HEK293 (cell line): ENCODE measurements around the gene SEMA4C.

ENCODE experiments used
- CTCF ChIA-PET: fragments of 350-600 bp; formaldehyde crosslinking; extraction: SDS; loops from one replicate; lab custom pipeline; 2021; ENCODE audit warnings: antibody characterized with exemption; lab: Yijun Ruan, JAX
- POLR2A ChIA-PET: fragments of 300-600 bp; formaldehyde crosslinking; extraction: SDS; loops from one replicate; lab custom pipeline; 2020; ENCODE audit warnings: antibody characterized with exemption, inconsistent platforms; lab: Yijun Ruan, JAX
- H3K27ac ChIP-seq: fragments of 200-500 bp; sonication (Bioruptor generic); 2 replicates; pipeline ENCODE4 v1.5.1; 2014; ENCODE audit warnings: low read depth, low read length, control low read depth, inconsistent platforms; ENCODE audit errors: extremely low read depth
- H3K36me3 ChIP-seq, 2 experiments: fragments of 200-500 bp in 1 of 2; sonication (Bioruptor generic) in 1 of 2; 1 replicate in 1 of 2; 2 replicates in 1 of 2; pipeline ENCODE4 v1.5.1; 2014 to 2017; ENCODE audit warnings: inconsistent platforms in 2 of 2, low read length in 2 of 2; ENCODE audit not compliant: control insufficient read depth in 2 of 2, insufficient read depth in 1 of 2
- H3K4me1 ChIP-seq: fragments of 200-500 bp; sonication (Bioruptor generic); 2 replicates; pipeline ENCODE4 v1.5.1; 2014; ENCODE audit warnings: mild to moderate bottlenecking, low read length, inconsistent platforms; ENCODE audit not compliant: control insufficient read depth, insufficient read depth
- H3K4me3 ChIP-seq: 2 replicates; pipeline ENCODE4 v1.5.1; 2011; ENCODE audit warnings: low read depth, mild to moderate bottlenecking, control low read depth, low read length, moderate library complexity
- H3K9me3 ChIP-seq: fragments of 200-500 bp; sonication (Bioruptor generic); 2 replicates; pipeline ENCODE4 v1.5.1; 2014; ENCODE audit warnings: low read depth, low read length, inconsistent platforms; ENCODE audit not compliant: control insufficient read depth, insufficient read depth
- GLIS1 ChIP-seq: fragments of 450-650 bp; formaldehyde crosslinking; IDR thresholded peaks from 2 replicates; pipeline ENCODE4 v1.5.1; 2016; ENCODE audit warnings: missing biosample characterization, missing genetic modification characterization
- GLIS2 ChIP-seq: fragments of 450-650 bp; formaldehyde crosslinking; IDR thresholded peaks from 2 replicates; pipeline ENCODE4 v1.5.1; 2016; ENCODE audit warnings: missing biosample characterization, missing genetic modification characterization
- IKZF3 ChIP-seq: fragments of 450-650 bp; IDR thresholded peaks from 2 replicates; pipeline ENCODE4 v1.5.0; 2018; ENCODE audit warnings: missing biosample characterization, mild to moderate bottlenecking, missing genetic modification characterization, moderate library complexity
- MYNN ChIP-seq: fragments of 450-650 bp; formaldehyde crosslinking; IDR thresholded peaks from 2 replicates; pipeline ENCODE4 v1.5.1; 2016; ENCODE audit warnings: missing biosample characterization, missing genetic modification characterization, borderline replicate concordance
- REPIN1 ChIP-seq: fragments of 450-650 bp; formaldehyde crosslinking; IDR thresholded peaks from 2 replicates; pipeline ENCODE4 v1.5.1; 2017; ENCODE audit warnings: missing biosample characterization, missing genetic modification characterization, low read depth
- SCRT1 ChIP-seq: fragments of 450-650 bp; formaldehyde crosslinking; IDR thresholded peaks from 2 replicates; pipeline ENCODE4 v1.5.1; 2016; ENCODE audit warnings: missing biosample characterization, missing genetic modification characterization, borderline replicate concordance
- YY1 ChIP-seq: fragments of 450-650 bp; formaldehyde crosslinking; IDR thresholded peaks from 2 replicates; pipeline ENCODE4 v1.5.1; 2018; ENCODE audit warnings: missing biosample characterization, missing genetic modification characterization
- ZIC2 ChIP-seq: fragments of 450-650 bp; formaldehyde crosslinking; IDR thresholded peaks from 2 replicates; pipeline ENCODE4 v1.5.1; 2016; ENCODE audit warnings: missing biosample characterization, missing genetic modification characterization
- ZNF121 ChIP-seq: fragments of 450-650 bp; formaldehyde crosslinking; IDR thresholded peaks from 2 replicates; pipeline ENCODE4 v1.5.1; 2016; ENCODE audit warnings: missing biosample characterization, missing genetic modification characterization
- ZNF132 ChIP-seq: fragments of 450-650 bp; formaldehyde crosslinking; IDR thresholded peaks from 2 replicates; pipeline ENCODE4 v1.5.1; 2017; ENCODE audit warnings: missing biosample characterization, missing genetic modification characterization, borderline replicate concordance
- ZNF155 ChIP-seq: fragments of 450-650 bp; formaldehyde crosslinking; IDR thresholded peaks from 2 replicates; pipeline ENCODE4 v1.5.1; 2016; ENCODE audit warnings: missing biosample characterization, missing genetic modification characterization
- ZNF184 ChIP-seq: fragments of 450-650 bp; IDR thresholded peaks from 2 replicates; pipeline ENCODE4 v1.5.1; 2018; ENCODE audit warnings: missing biosample characterization, mild to moderate bottlenecking, missing genetic modification characterization
- ZNF19 ChIP-seq: fragments of 450-650 bp; formaldehyde crosslinking; IDR thresholded peaks from 2 replicates; pipeline ENCODE4; 2016; ENCODE audit warnings: missing biosample characterization, missing genetic modification characterization, low read depth
- ZNF341 ChIP-seq: fragments of 450-650 bp; formaldehyde crosslinking; IDR thresholded peaks from 2 replicates; pipeline ENCODE4; 2016; ENCODE audit warnings: low read depth, missing biosample characterization, missing genetic modification characterization
- ZNF391 ChIP-seq: fragments of 450-650 bp; formaldehyde crosslinking; IDR thresholded peaks from 2 replicates; pipeline ENCODE4 v1.5.1; 2016; ENCODE audit warnings: low read depth, missing biosample characterization, missing genetic modification characterization, borderline replicate concordance
- ZNF394 ChIP-seq: fragments of 450-650 bp; formaldehyde crosslinking; IDR thresholded peaks from 2 replicates; pipeline ENCODE4 v1.5.1; 2016; ENCODE audit warnings: missing biosample characterization, missing genetic modification characterization, mild to moderate bottlenecking, moderate library complexity, borderline replicate concordance
- ZNF473 ChIP-seq: fragments of 450-650 bp; formaldehyde crosslinking; IDR thresholded peaks from 2 replicates; pipeline ENCODE4 v1.5.1; 2017; ENCODE audit warnings: missing biosample characterization, missing genetic modification characterization
- ZNF544 ChIP-seq: fragments of 450-650 bp; formaldehyde crosslinking; IDR thresholded peaks from 2 replicates; pipeline ENCODE4 v1.5.0; 2017; ENCODE audit warnings: missing biosample characterization, missing genetic modification characterization
- ZNF548 ChIP-seq: fragments of 450-650 bp; formaldehyde crosslinking; IDR thresholded peaks from 2 replicates; pipeline ENCODE4 v1.5.1; 2016; ENCODE audit warnings: missing biosample characterization, missing genetic modification characterization
- ZNF561 ChIP-seq: fragments of 450-650 bp; IDR thresholded peaks from 2 replicates; pipeline ENCODE4 v1.5.1; 2018; ENCODE audit warnings: missing biosample characterization, missing genetic modification characterization, borderline replicate concordance
- ZNF785 ChIP-seq: fragments of 450-650 bp; formaldehyde crosslinking; IDR thresholded peaks from 2 replicates; pipeline ENCODE4 v1.5.1; 2016; ENCODE audit warnings: missing biosample characterization, missing genetic modification characterization
- ZSCAN30 ChIP-seq: fragments of 450-650 bp; IDR thresholded peaks from 2 replicates; pipeline ENCODE4 v1.5.1; 2018; ENCODE audit warnings: missing biosample characterization, mild to moderate bottlenecking, missing genetic modification characterization, moderate library complexity
- TF ChIP-seq, protein P1 (sequence below): fragments of 450-650 bp; formaldehyde crosslinking; IDR thresholded peaks from 2 replicates; pipeline ENCODE4 v1.5.1; 2016; ENCODE audit warnings: missing biosample characterization, missing genetic modification characterization
- TF ChIP-seq, protein P2 (sequence below): fragments of 450-650 bp; formaldehyde crosslinking; IDR thresholded peaks from 2 replicates; pipeline ENCODE4 v1.5.1; 2016; ENCODE audit warnings: missing biosample characterization, missing genetic modification characterization
- TF ChIP-seq, protein P3 (sequence below): fragments of 450-650 bp; formaldehyde crosslinking; IDR thresholded peaks from 2 replicates; pipeline ENCODE4 v1.5.1; 2016; ENCODE audit warnings: missing biosample characterization, missing genetic modification characterization
- TF ChIP-seq, protein P4 (sequence below): fragments of 450-650 bp; formaldehyde crosslinking; IDR thresholded peaks from 2 replicates; pipeline ENCODE4 v1.5.1; 2016; ENCODE audit warnings: missing biosample characterization, missing genetic modification characterization
- TF ChIP-seq, protein P5 (sequence below): fragments of 450-650 bp; formaldehyde crosslinking; IDR thresholded peaks from 2 replicates; pipeline ENCODE4 v1.5.1; 2017; ENCODE audit warnings: missing biosample characterization, mild to moderate bottlenecking, missing genetic modification characterization, moderate library complexity

Gene SEMA4C

DNA sequence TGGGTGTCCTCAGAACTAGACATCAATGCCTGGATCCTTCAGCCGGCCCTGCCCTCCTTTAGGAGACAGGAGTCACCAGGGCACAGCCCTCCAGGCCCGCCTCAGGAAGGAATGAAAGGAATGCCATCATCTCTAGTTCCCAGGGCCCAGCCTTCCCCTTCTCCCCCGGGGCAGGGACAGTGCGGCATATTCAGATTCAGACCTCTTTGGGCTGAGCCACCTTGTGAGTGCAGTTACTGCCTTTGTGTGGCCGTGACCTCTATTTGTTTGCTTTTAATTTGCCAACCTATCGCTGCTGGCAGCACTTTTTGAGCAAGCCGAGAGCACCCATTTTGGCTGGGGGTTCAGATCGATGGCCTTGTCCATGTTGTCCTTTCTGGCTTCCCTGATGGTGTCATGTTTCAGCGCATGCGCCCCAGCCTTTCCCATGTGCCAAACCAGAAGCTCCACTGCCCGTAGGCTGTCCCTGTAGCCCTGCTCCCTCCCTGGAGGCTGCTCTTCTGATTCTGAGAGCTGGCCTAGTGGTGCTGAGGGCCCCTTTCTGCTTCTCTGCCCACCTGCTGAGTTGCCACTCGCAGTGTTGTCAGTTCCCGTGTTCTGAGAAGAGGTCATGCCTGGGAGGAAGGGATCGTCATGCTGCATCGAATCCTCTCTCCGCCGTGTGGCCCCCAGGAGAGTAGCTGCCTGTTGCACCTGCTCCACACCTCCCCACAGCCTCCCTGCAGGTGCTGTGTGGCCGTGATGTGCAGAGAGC, 36.9 kb downstream of the SEMA4C start (continued):
- TF ChIP-seq, protein P1, sequence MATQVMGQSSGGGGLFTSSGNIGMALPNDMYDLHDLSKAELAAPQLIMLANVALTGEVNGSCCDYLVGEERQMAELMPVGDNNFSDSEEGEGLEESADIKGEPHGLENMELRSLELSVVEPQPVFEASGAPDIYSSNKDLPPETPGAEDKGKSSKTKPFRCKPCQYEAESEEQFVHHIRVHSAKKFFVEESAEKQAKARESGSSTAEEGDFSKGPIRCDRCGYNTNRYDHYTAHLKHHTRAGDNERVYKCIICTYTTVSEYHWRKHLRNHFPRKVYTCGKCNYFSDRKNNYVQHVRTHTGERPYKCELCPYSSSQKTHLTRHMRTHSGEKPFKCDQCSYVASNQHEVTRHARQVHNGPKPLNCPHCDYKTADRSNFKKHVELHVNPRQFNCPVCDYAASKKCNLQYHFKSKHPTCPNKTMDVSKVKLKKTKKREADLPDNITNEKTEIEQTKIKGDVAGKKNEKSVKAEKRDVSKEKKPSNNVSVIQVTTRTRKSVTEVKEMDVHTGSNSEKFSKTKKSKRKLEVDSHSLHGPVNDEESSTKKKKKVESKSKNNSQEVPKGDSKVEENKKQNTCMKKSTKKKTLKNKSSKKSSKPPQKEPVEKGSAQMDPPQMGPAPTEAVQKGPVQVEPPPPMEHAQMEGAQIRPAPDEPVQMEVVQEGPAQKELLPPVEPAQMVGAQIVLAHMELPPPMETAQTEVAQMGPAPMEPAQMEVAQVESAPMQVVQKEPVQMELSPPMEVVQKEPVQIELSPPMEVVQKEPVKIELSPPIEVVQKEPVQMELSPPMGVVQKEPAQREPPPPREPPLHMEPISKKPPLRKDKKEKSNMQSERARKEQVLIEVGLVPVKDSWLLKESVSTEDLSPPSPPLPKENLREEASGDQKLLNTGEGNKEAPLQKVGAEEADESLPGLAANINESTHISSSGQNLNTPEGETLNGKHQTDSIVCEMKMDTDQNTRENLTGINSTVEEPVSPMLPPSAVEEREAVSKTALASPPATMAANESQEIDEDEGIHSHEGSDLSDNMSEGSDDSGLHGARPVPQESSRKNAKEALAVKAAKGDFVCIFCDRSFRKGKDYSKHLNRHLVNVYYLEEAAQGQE (tag by site-specific recombination) = no peak
- peak; percentile 96 for TF ChIP-seq ZNF341 (tag by site-specific recombination)
- no peak for TF ChIP-seq GLIS2 (tag by site-specific recombination)
- no peak for TF ChIP-seq ZNF184 (tag by site-specific recombination)
- TF ChIP-seq ZIC2 (tag by site-specific recombination) = peak; percentile 77
- TF ChIP-seq REPIN1 (tag by site-specific recombination) = no peak
- TF ChIP-seq, protein P2, sequence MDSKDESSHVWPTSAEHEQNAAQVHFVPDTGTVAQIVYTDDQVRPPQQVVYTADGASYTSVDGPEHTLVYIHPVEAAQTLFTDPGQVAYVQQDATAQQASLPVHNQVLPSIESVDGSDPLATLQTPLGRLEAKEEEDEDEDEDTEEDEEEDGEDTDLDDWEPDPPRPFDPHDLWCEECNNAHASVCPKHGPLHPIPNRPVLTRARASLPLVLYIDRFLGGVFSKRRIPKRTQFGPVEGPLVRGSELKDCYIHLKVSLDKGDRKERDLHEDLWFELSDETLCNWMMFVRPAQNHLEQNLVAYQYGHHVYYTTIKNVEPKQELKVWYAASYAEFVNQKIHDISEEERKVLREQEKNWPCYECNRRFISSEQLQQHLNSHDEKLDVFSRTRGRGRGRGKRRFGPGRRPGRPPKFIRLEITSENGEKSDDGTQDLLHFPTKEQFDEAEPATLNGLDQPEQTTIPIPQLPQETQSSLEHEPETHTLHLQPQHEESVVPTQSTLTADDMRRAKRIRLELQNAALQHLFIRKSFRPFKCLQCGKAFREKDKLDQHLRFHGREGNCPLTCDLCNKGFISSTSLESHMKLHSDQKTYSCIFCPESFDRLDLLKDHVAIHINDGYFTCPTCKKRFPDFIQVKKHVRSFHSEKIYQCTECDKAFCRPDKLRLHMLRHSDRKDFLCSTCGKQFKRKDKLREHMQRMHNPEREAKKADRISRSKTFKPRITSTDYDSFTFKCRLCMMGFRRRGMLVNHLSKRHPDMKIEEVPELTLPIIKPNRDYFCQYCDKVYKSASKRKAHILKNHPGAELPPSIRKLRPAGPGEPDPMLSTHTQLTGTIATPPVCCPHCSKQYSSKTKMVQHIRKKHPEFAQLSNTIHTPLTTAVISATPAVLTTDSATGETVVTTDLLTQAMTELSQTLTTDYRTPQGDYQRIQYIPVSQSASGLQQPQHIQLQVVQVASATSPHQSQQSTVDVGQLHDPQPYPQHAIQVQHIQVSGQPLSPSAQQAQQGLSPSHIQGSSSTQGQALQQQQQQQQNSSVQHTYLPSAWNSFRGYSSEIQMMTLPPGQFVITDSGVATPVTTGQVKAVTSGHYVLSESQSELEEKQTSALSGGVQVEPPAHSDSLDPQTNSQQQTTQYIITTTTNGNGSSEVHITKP (tag by site-specific recombination) = 0 out of 2 replicates have a peak, but pooled peaks have one; percentile 13
- no peak for TF ChIP-seq ZNF473 (tag by site-specific recombination)
- TF ChIP-seq SCRT1 (tag by site-specific recombination) = 0 out of 2 replicates have a peak, but pooled peaks have one; percentile 30
- TF ChIP-seq GLIS1 (tag by site-specific recombination) = peak; percentile 56

DNA sequence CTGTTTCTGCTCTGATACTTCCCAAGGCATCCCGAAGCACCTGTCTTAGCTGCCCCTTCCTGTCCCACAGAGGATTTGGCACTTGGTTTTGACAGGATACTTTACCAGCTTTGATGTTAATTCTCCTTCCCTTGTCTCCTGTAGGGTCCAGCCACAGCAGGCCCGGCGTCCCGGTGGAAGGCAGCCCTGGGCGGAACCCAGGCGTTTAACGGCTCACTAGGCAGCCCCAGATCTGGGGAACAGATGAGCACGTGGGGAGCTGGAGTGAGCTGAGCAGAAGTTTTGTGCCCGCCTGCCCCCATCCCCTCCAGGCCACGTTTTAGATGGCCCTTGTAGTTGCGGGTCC, 37.5 kb downstream of the SEMA4C start:
- ChIA-PET CTCF (interaction anchor here (1.7 kb wide), 1 partner anchor 24 kb away, joined by 3 read pairs; no protein-coding TSS in a partner anchor), POLR2A (interaction anchor here (1.0 to 2.1 kb wide), 3 partner anchors 8 to 16 kb away, joined by 4 to 6 read pairs (median 4); partner anchors contain the start of gene CNNM3)
- H3K36me3 ChIP-seq = peaks cover 26 to 78% of the 10 kb centered on the region in 2 experiments
- H3K4me3 ChIP-seq = no peak overlapping the region
- peak overlapping the region; percentile 46; the same call in 1 of the 2 replicates for H3K27ac ChIP-seq
- H3K4me1 ChIP-seq = peaks cover 4% of the 10 kb centered on the region; the same call in 1 of the 2 replicates
- no peaks in the 10 kb centered on the region for H3K9me3 ChIP-seq
- TF ChIP-seq, protein P3, sequence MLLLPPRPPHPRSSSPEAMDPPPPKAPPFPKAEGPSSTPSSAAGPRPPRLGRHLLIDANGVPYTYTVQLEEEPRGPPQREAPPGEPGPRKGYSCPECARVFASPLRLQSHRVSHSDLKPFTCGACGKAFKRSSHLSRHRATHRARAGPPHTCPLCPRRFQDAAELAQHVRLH = no peak
- TF ChIP-seq ZNF785 (tag by site-specific recombination) (no peak), IKZF3 (no peak), ZSCAN30 (tag by site-specific recombination) (no peak), ZNF394 (tag by site-specific recombination) (no peak), ZNF391 (tag by site-specific recombination) (no peak), ZNF155 (tag by site-specific recombination) (no peak), ZNF19 (tag by site-specific recombination) (no peak), ZNF121 (tag by site-specific recombination) (no peak), YY1 (tag by site-specific recombination) (no peak), MYNN (tag by site-specific recombination) (no peak), ZNF561 (tag by site-specific recombination) (no peak), ZNF544 (tag by site-specific recombination) (no peak), ZNF132 (tag by site-specific recombination) (no peak), ZNF548 (no peak)
- TF ChIP-seq, protein P4, sequence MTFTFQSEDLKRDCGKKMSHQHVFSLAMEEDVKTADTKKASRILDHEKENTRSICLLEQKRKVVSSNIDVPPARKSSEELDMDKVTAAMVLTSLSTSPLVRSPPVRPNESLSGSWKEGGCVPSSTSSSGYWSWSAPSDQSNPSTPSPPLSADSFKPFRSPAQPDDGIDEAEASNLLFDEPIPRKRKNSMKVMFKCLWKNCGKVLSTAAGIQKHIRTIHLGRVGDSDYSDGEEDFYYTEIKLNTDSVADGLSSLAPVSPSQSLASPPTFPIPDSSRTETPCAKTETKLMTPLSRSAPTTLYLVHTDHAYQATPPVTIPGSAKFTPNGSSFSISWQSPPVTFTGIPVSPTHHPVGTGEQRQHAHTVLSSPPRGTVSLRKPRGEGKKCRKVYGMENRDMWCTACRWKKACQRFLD (tag by site-specific recombination) = no peak
- TF ChIP-seq, protein P5, sequence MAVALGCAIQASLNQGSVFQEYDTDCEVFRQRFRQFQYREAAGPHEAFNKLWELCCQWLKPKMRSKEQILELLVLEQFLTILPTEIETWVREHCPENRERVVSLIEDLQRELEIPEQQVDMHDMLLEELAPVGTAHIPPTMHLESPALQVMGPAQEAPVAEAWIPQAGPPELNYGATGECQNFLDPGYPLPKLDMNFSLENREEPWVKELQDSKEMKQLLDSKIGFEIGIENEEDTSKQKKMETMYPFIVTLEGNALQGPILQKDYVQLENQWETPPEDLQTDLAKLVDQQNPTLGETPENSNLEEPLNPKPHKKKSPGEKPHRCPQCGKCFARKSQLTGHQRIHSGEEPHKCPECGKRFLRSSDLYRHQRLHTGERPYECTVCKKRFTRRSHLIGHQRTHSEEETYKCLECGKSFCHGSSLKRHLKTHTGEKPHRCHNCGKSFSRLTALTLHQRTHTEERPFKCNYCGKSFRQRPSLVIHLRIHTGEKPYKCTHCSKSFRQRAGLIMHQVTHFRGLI (tag by site-specific recombination) = no peak
